Spleen (tissue), 11 donors: ENCODE results near the gene B9D1. TPM values are rescaled to one million over a fixed set of nuclear protein-coding genes. Genes with fewer than 3 reads are reported as not detected.

ENCODE experiments used
- DNase-seq: peaks from one replicate; pipeline ENCODE4 v3.0.0-alpha.2; 2020
- H3K27ac ChIP-seq, 8 donors: fragments of 200-600 bp; sonication (generic) in 7 of 8; 1 replicate in 4 of 8; 2 replicates in 4 of 8; pipeline versions ENCODE4 v1.5.0 to v1.8.0; 2016 to 2021; ENCODE audit warnings: inconsistent platforms in 4 of 8, mild to moderate bottlenecking in 4 of 8, moderate library complexity in 1 of 8
- H3K27me3 ChIP-seq, 7 donors: fragments of 200-600 bp; sonication (generic) in 6 of 7; replicated peaks in 1 of 7; 1 replicate in 4 of 7; 2 replicates in 3 of 7; pipeline versions ENCODE4 v1.5.0 to v1.8.0; 2016 to 2021; ENCODE audit warnings: inconsistent platforms in 3 of 7, mild to moderate bottlenecking in 1 of 7
- H3K36me3 ChIP-seq, 6 donors: fragments of 200-600 bp; sonication (generic) in 5 of 6; 1 replicate in 4 of 6; 2 replicates in 2 of 6; pipeline versions ENCODE4 v1.5.0 to v1.8.0; 2016 to 2021; ENCODE audit warnings: inconsistent platforms in 2 of 6
- H3K4me1 ChIP-seq, 6 donors: fragments of 200-600 bp; sonication (generic) in 5 of 6; 1 replicate in 3 of 6; 2 replicates in 3 of 6; pipeline versions ENCODE4 v1.5.0 to v1.8.0; 2016 to 2021; ENCODE audit warnings: inconsistent platforms in 3 of 6
- H3K4me3 ChIP-seq, 8 donors: fragments of 200-600 bp; sonication (generic) in 7 of 8; 1 replicate in 4 of 8; 2 replicates in 4 of 8; pipeline versions ENCODE4 v1.5.0 to v1.8.0; 2016 to 2021; ENCODE audit warnings: inconsistent platforms in 4 of 8, mild to moderate bottlenecking in 4 of 8, moderate library complexity in 2 of 8
- H3K9me3 ChIP-seq, 8 donors: fragments of 200-600 bp; sonication (generic) in 7 of 8; 1 replicate in 4 of 8; 2 replicates in 4 of 8; pipeline versions ENCODE4 v1.5.0 to v1.8.0; 2016 to 2021; ENCODE audit warnings: inconsistent platforms in 4 of 8
- CTCF ChIP-seq, 11 experiments: fragments of 200-600 bp in 7 of 11; fragments of 450-650 bp in 4 of 11; sonication (generic) in 4 of 11; IDR thresholded peaks in 8 of 11; conservative IDR thresholded peaks in 3 of 11; 1 replicate in 7 of 11; 2 replicates in 4 of 11; pipeline versions ENCODE4 v1.4.0 to v1.8.0; 2016 to 2021; ENCODE audit warnings: antibody characterized with exemption in 11 of 11, inconsistent platforms in 4 of 11, mild to moderate bottlenecking in 1 of 11
- POLR2A ChIP-seq, 3 donors: fragments of 450-650 bp; IDR thresholded peaks; one replicate each; pipeline ENCODE4 v1.5.1; 2017; ENCODE audit warnings: antibody characterized with exemption in 3 of 3, mild to moderate bottlenecking in 1 of 3
- POLR2AphosphoS5 ChIP-seq, 3 donors: sonication (generic); formaldehyde crosslinking; IDR thresholded peaks; one replicate each; pipeline ENCODE4 v1.5.1; 2017; ENCODE audit warnings: antibody characterized with exemption in 3 of 3
- WGBS, 5 donors: extraction: QIAGEN DNeasy Blood & Tissue Kit in 3 of 5; methylation state at CpG; one replicate each; pipeline versions ENCODE4 v1.1.5 to v1.1.7; 2013 to 2018; 5-methylcytosine and 5-hydroxymethylcytosine counted together
- intact Hi-C: fragments of 100-400 bp; cut with DNase I; formaldehyde crosslinking; loops from one replicate; pipeline ENCODE4 v1.15.0; 2023; ENCODE audit warnings: low total_unique reads
- polyA plus RNA-seq, 3 donors: library from polyadenylated mRNA; stranded (reverse); fragments of 200-250 nt; gene quantifications; one replicate each; pipeline ENCODE4 v1.2.1, GENCODE V29; 2013
- total RNA-seq, 7 donors: library from RNA; depleted of rRNA in 3 of 7; stranded (reverse); fragments of >200 nt in 3 of 7; fragmentation: NEBNext Ultra II Directional in 4 of 7; extraction: Animal tissue kit (Norgen Biotek cat#: 25700) in 4 of 7; gene quantifications; one replicate each; pipeline versions ENCODE4 v1.1.0 to v1.2.1, GENCODE V29; 2016 to 2021
- donor health status: healthy with polysubstance abuse.
- donor health status: DM: no; HTN: no; CAD: no; lungs with moderate emphysema.
- donor health status: DM: no; HTN: no; CAD: no.
- donor health status: Bipolar disorder and iron deficiency.
- donor health status: healthy.
- donor health status: DM: no; HTN: no; CAD: no.
- donor health status: DM: yes; HTN: yes; CAD: no.

B9D1 gene
- total and polyA plus RNA-seq, 10 donors, result 4.3 to 14.1 (median 7.3) TPM

- intact Hi-C loops, result no loop called here
- TF ChIP-seq CTCF (IDR thresholded peaks at IDR 0.05 in 8 of 11, conservative IDR thresholded peaks at IDR 0.05 in 3 of 11), result no peak
- TF ChIP-seq POLR2AphosphoS5 (IDR thresholded peaks at IDR 0.05), result no peak
- no peak for TF ChIP-seq POLR2A (IDR thresholded peaks at IDR 0.05)
- H3K36me3 ChIP-seq, result peaks cover 0 to 14% (median 3%) of the 10 kb centered on the region in 6 donors
- no peaks in the 10 kb centered on the region for H3K9me3 ChIP-seq
- H3K4me3 ChIP-seq, result no peak overlapping the region
- peak overlapping the region in 1 of 8 donors; percentile 82 for H3K27ac ChIP-seq
- peaks cover 37 to 88% (median 61%) of the 10 kb centered on the region in 6 donors for H3K4me1 ChIP-seq
- WGBS, 5 donors, result 96 to 97% (median 96%) methylated on average over 10 of the region's 10 CpGs
- DNase-seq, result peak; percentile 51
- peaks cover 0 to 36% (median 0%) of the 10 kb centered on the region in 7 donors for H3K27me3 ChIP-seq
Observed at GRCh38 chr17:19307521-19307920, 55.0 kb downstream of the B9D1 start.

DNA sequence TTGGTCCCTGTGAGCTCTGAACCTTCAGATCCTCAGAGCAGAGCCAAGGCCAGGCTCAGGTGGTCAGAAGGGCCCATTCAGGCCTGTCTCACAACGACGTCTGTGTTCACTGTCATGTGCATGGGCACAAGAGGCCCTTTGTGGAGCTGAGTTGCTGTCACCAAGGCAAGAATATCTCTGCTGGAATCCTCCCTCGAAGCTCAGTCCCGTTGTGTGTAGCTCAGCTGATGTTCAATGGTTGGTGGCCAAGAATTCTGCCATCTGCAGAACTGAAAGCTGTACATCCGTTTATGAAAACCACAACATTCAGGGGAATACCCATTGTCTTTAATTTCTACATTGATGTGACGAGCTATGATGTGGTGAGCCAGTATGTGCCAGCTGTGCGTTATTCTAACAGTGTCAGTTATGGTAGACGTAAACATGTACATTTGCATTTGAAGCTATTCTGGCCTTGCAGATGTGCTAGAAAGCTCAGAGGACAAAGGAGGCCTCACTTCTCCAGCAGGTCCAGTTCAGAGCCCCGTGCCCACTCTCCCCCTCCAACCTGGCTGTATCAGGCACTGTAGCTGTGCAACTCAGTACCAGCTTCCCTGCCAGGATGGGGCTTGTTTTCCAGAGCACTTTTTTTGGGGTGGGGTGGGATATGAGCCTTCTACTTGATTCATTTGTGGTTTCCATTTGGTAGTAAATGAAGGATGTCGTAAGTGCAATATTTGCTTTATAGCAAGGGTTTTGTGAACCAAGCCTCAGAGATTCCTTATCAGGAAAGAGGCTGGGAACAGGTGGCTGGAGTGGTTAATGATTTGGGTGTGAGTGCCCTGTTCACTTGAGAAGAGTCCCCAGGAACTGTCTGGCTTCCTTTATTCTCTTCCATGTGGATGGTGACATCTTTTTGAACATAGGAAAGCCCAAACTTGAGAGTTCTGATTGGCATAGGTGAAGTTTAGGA lies 56.1 kb downstream of the B9D1 start:
- TF ChIP-seq POLR2A (IDR thresholded peaks at IDR 0.05) (no peak), POLR2AphosphoS5 (IDR thresholded peaks at IDR 0.05) (peak in 2 of 3 donors; percentile 31 to 75), CTCF (IDR thresholded peaks at IDR 0.05 in 8 of 11, conservative IDR thresholded peaks at IDR 0.05 in 3 of 11) (no peak)
- H3K27ac ChIP-seq, result peak overlapping the region in 6 of 8 donors; percentile 30 to 82 (median 74)
- intact Hi-C loops, result no loop called here

GRCh38 chr17:19305761-19306159 lies 56.8 kb downstream of the B9D1 start:
- DNase-seq, result no peak
- Histone ChIP-seq H3K27ac (peak overlapping the region in 5 of 8 donors; percentile 60 to 82 (median 76)), H3K4me1 (peaks cover 44 to 88% (median 65%) of the 10 kb centered on the region in 6 donors), H3K9me3 (no peaks in the 10 kb centered on the region), H3K4me3 (no peak overlapping the region), H3K27me3 (peaks cover 0 to 37% (median 0%) of the 10 kb centered on the region in 7 donors), H3K36me3 (peaks cover 0 to 7% (median 0%) of the 10 kb centered on the region in 6 donors)
- TF ChIP-seq POLR2A (IDR thresholded peaks at IDR 0.05), result no peak
- no peak for TF ChIP-seq POLR2AphosphoS5 (IDR thresholded peaks at IDR 0.05)
- no peak for TF ChIP-seq CTCF (IDR thresholded peaks at IDR 0.05 in 8 of 11, conservative IDR thresholded peaks at IDR 0.05 in 3 of 11)
- intact Hi-C loops, result no loop called here
- 82 to 91% (median 85%) methylated on average over 5 of the region's 5 CpGs for WGBS, 5 donors

More for the DNA sequence above, 56.1 kb downstream of the B9D1 start:
- Histone ChIP-seq H3K4me1 (peaks cover 44 to 88% (median 67%) of the 10 kb centered on the region in 6 donors), H3K4me3 (no peak overlapping the region), H3K9me3 (no peaks in the 10 kb centered on the region), H3K36me3 (peaks cover 0 to 7% (median 0%) of the 10 kb centered on the region in 6 donors), H3K27me3 (peaks cover 0 to 37% (median 0%) of the 10 kb centered on the region in 7 donors)
- DNase-seq, result peak; percentile 80
- 18 to 38% (median 29%) methylated on average over 10 of the region's 10 CpGs for WGBS, 5 donors

- H3K27me3 ChIP-seq, result peaks cover 0 to 39% (median 0%) of the 10 kb centered on the region in 7 donors
- 59 to 70% (median 64%) methylated on average over 5 of the region's 5 CpGs for WGBS, 5 donors
- TF ChIP-seq POLR2A (IDR thresholded peaks at IDR 0.05), result no peak
- no peak for TF ChIP-seq POLR2AphosphoS5 (IDR thresholded peaks at IDR 0.05)
- TF ChIP-seq CTCF (IDR thresholded peaks at IDR 0.05 in 8 of 11, conservative IDR thresholded peaks at IDR 0.05 in 3 of 11), result no peak
- no peak for DNase-seq
- H3K36me3 ChIP-seq, result peaks cover 0 to 7% (median 0%) of the 10 kb centered on the region in 6 donors
- intact Hi-C loops, result no loop called here
- no peaks in the 10 kb centered on the region for H3K9me3 ChIP-seq
- peaks cover 44 to 86% (median 65%) of the 10 kb centered on the region in 6 donors for H3K4me1 ChIP-seq
- H3K4me3 ChIP-seq, result no peak overlapping the region
- peak overlapping the region in 5 of 8 donors; percentile 60 to 82 (median 76) for H3K27ac ChIP-seq
Observed at GRCh38 chr17:19305256-19305655, 57.3 kb downstream of the B9D1 start.
